ENCODE measurements around the gene PYROXD2.

Gene PYROXD2

GRCh38 chr10:98414932-98415730 is at the start of gene PYROXD2:
Gene PYROXD2, minus strand, starts transcription at chr10:98415182. Its CDS starts 47 bp downstream, at chr10:98415135.
- TF ChIP-seq, protein P1, sequence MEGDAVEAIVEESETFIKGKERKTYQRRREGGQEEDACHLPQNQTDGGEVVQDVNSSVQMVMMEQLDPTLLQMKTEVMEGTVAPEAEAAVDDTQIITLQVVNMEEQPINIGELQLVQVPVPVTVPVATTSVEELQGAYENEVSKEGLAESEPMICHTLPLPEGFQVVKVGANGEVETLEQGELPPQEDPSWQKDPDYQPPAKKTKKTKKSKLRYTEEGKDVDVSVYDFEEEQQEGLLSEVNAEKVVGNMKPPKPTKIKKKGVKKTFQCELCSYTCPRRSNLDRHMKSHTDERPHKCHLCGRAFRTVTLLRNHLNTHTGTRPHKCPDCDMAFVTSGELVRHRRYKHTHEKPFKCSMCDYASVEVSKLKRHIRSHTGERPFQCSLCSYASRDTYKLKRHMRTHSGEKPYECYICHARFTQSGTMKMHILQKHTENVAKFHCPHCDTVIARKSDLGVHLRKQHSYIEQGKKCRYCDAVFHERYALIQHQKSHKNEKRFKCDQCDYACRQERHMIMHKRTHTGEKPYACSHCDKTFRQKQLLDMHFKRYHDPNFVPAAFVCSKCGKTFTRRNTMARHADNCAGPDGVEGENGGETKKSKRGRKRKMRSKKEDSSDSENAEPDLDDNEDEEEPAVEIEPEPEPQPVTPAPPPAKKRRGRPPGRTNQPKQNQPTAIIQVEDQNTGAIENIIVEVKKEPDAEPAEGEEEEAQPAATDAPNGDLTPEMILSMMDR (IDR thresholded peaks at IDR 0.05; ENCODE audit: extremely low read depth, missing control alignments) = no peak
- DNase-seq (ENCODE audit: low spot score) = peak; percentile 70

GRCh38 chr10:98463976-98464754 is 49.2 kb upstream of the PYROXD2 start:
- no peak for DNase-seq (ENCODE audit: low spot score)
- TF ChIP-seq, protein P1 (IDR thresholded peaks at IDR 0.05; ENCODE audit: extremely low read depth, missing control alignments) = no peak

GRCh38 chr10:98463016-98463415 is 48.0 kb upstream of the PYROXD2 start:
- TF ChIP-seq, protein P1 (IDR thresholded peaks at IDR 0.05; ENCODE audit: extremely low read depth, missing control alignments) = no peak
- DNase-seq (ENCODE audit: low spot score) = no peak

DNA sequence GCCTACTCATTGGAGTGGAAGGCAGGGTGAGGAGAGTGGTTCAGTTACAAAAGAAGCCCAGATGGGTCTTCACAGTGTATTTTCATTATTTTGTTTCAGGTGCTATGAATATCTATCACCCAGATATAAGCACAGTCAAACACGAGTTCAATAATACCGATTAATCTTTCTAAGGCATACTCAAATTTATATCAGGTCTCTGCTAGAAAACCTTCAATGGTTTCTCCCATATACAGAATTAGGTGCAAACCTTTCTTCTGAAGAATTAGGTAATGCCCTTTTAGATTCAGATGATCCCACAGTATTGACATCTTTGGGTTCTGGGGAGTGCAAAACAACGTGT is 46.5 kb upstream of the PYROXD2 start:
- TF ChIP-seq, protein P1 (IDR thresholded peaks at IDR 0.05; ENCODE audit: extremely low read depth, missing control alignments) = no peak
- no peak for DNase-seq (ENCODE audit: low spot score)

DNA sequence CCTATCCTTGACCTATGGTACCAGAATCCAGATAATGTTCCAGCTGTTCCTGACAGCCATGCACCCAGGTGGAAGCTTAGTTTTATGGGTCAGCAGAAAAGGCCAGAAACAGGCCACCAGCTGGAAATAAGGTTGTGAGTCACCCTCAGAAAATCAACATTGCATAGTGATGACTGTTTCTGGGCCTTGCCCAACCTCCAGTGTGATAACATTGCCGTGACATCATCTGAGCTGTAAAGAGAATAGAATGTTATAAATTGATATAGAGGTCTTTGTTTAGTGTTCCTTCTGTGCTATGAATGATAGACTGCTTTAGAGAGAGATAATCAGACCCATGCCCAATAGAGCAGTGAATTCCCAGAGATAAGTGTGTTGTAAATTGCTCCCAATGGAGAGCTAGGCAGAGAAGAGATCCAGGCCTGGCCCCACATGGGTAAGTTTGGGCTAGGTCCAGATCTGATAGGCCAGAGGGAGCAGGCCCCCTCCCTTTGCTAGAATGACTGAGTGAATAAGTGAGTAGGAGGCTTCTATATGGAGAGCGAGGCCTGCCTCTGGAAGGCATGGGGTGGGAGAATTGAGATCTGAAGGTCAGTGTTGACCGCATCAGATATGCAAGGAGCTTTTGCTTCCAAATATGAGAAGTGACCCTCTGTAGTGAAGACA is 46.0 kb upstream of the PYROXD2 start:
- TF ChIP-seq, protein P1 (IDR thresholded peaks at IDR 0.05; ENCODE audit: extremely low read depth, missing control alignments) = no peak
- DNase-seq (ENCODE audit: low spot score) = no peak

GRCh38 chr10:98458809-98459784 is 44.1 kb upstream of the PYROXD2 start:
- no peak for DNase-seq (ENCODE audit: low spot score)
- TF ChIP-seq, protein P1 (IDR thresholded peaks at IDR 0.05; ENCODE audit: extremely low read depth, missing control alignments) = no peak
